ENCODE measurements around the gene TLE6. TPM values are rescaled to one million over a fixed set of nuclear protein-coding genes. Genes with fewer than 3 reads are reported as not detected.

The TLE6 gene
- total RNA-seq, 4 donors from 2014 or later: 0.62 to 1.2 TPM; not detected in 2

GRCh38 chr19:2969104-2969504 is 8.3 kb upstream of the TLE6 start:
- peak overlapping the region; percentile 43 to 81 (median 71) for H3K27ac ChIP-seq
- peaks cover 29 to 44% of the 10 kb centered on the region in 2 donors for H3K4me1 ChIP-seq
- no peaks in the 10 kb centered on the region for H3K36me3 ChIP-seq
- in situ Hi-C loops (cut with MboI; ENCODE audit: low sequenced_read_pairs in 4 of 4) (loop anchor here in 2 of 4 donors (10.0 to 25.0 kb wide), 4 partner anchors 93 to 193 kb away; partner anchors contain the start of genes GNA11 (in 1 of the 2) and TLE5 (in 1 of the 2)), intact Hi-C loops (cut with DNase I; ENCODE audit: low total_unique reads) (no loop called here)
- peak in 1 of 2 donors; percentile 27 for ATAC-seq
- TF ChIP-seq CTCF (IDR thresholded peaks at IDR 0.05 in 4 of 5, conservative IDR thresholded peaks at IDR 0.05 in 1 of 5) (no peak), POLR2A (IDR thresholded peaks at IDR 0.05) (no peak)
- peak in 1 of 2 donors; percentile 41 for DNase-seq
- H3K4me3 ChIP-seq: no peak overlapping the region
- H3K9me3 ChIP-seq: no peaks in the 10 kb centered on the region
- no peaks in the 10 kb centered on the region for H3K27me3 ChIP-seq

GRCh38 chr19:2970201-2970835 is 7.0 kb upstream of the TLE6 start:
- TF ChIP-seq POLR2A (IDR thresholded peaks at IDR 0.05) (no peak), CTCF (IDR thresholded peaks at IDR 0.05 in 4 of 5, conservative IDR thresholded peaks at IDR 0.05 in 1 of 5) (no peak)
- Histone ChIP-seq H3K27me3 (no peaks in the 10 kb centered on the region), H3K4me3 (no peak overlapping the region), H3K36me3 (no peaks in the 10 kb centered on the region), H3K4me1 (peaks cover 37 to 56% of the 10 kb centered on the region in 2 donors), H3K9me3 (no peaks in the 10 kb centered on the region), H3K27ac (peak overlapping the region; percentile 64 to 81 (median 78))
- intact Hi-C loops (cut with DNase I; ENCODE audit: low total_unique reads) (no loop called here), in situ Hi-C loops (cut with MboI; ENCODE audit: low sequenced_read_pairs in 4 of 4) (loop anchor here in 3 of 4 donors (10.0 to 25.0 kb wide), 4 partner anchors 64 to 192 kb away; partner anchors contain the start of genes GNA11 (in 1 of the 3) and TLE5 (in 1 of the 3))
- DNase-seq (no peak), ATAC-seq (no peak)

- no peak for TF ChIP-seq CTCF (IDR thresholded peaks at IDR 0.05 in 4 of 5, conservative IDR thresholded peaks at IDR 0.05 in 1 of 5)
- no peak for TF ChIP-seq POLR2A (IDR thresholded peaks at IDR 0.05)
- ATAC-seq: peak; percentile 8 to 15
- intact Hi-C loops (cut with DNase I; ENCODE audit: low total_unique reads): no loop called here
- Histone ChIP-seq H3K4me3 (no peak overlapping the region), H3K9me3 (no peaks in the 10 kb centered on the region), H3K27ac (peak overlapping the region; percentile 64 to 81 (median 78)), H3K4me1 (peaks cover 54 to 72% of the 10 kb centered on the region in 2 donors), H3K36me3 (no peaks in the 10 kb centered on the region), H3K27me3 (no peaks in the 10 kb centered on the region)
- in situ Hi-C loops (cut with MboI; ENCODE audit: low sequenced_read_pairs in 4 of 4): loop anchor here in 3 of 4 donors (10.0 to 25.0 kb wide), 4 partner anchors 62 to 189 kb away; partner anchors contain the start of genes GNA11 (in 1 of the 3) and TLE5 (in 1 of the 3)
- peak; percentile 34 to 61 for DNase-seq
Measured at GRCh38 chr19:2973229-2973628, 4.1 kb upstream of the TLE6 start.

- intact Hi-C loops (cut with DNase I; ENCODE audit: low total_unique reads) (no loop called here), in situ Hi-C loops (cut with MboI; ENCODE audit: low sequenced_read_pairs in 4 of 4) (loop anchor here in 3 of 4 donors (10.0 to 25.0 kb wide), 4 partner anchors 60 to 188 kb away; partner anchors contain the start of genes GNA11 (in 1 of the 3) and TLE5 (in 1 of the 3))
- Histone ChIP-seq H3K27ac (peak overlapping the region; percentile 64 to 81 (median 78)), H3K4me3 (no peak overlapping the region), H3K36me3 (no peaks in the 10 kb centered on the region), H3K4me1 (peaks cover 44 to 68% of the 10 kb centered on the region in 2 donors), H3K9me3 (no peaks in the 10 kb centered on the region), H3K27me3 (no peaks in the 10 kb centered on the region)
- TF ChIP-seq CTCF (IDR thresholded peaks at IDR 0.05 in 4 of 5, conservative IDR thresholded peaks at IDR 0.05 in 1 of 5) (no peak), POLR2A (IDR thresholded peaks at IDR 0.05) (peak; percentile 9 to 18)
- DNase-seq (peak; percentile 57 to 69), ATAC-seq (peak; percentile 25 to 36)
Measured at GRCh38 chr19:2974342-2975041, 2.9 kb upstream of the TLE6 start.
